Fibroblast of the aortic adventitia (primary cell): ENCODE measurements around the gene SCO2. TPM values are rescaled to one million over a fixed set of nuclear protein-coding genes. Genes with fewer than 3 reads are reported as not detected.

Experiments
- DNase-seq: peaks from one replicate; pipeline ENCODE4 v3.0.0-alpha.2; 2010; ENCODE audit warnings: low read depth
- H3K4me3 ChIP-seq: 2 replicates; pipeline ENCODE4 v1.5.1; 2011; ENCODE audit warnings: low read depth, mild to moderate bottlenecking, control low read depth, low read length, moderate library complexity
- CTCF ChIP-seq: IDR thresholded peaks from 2 replicates; pipeline ENCODE4 v1.5.1; 2011; ENCODE audit warnings: mild to moderate bottlenecking, low read length, control low read depth, inconsistent platforms; ENCODE audit not compliant: insufficient read depth
- total RNA-seq: library from RNA; depleted of rRNA; stranded (reverse); fragments of >200 nt; gene quantifications from 2 replicates; pipeline ENCODE4 v1.2.3, GENCODE V29; 2012; ENCODE audit warnings: low replicate concordance

SCO2 gene
- total RNA-seq, 1 donor = 3.4 TPM

- peak; percentile 39 for DNase-seq
- H3K4me3 ChIP-seq = peak within 1 kb of the TSS; percentile 83
- no peak for TF ChIP-seq CTCF
These were observed 43.8 kb downstream of the SCO2 start, which contains the start of gene ADM2 for GRCh38 chr22:50481440-50482106. TSS of gene ADM2 (plus strand) at chr22:50481543. CDS start at chr22:50481848, 305 bp downstream.

GRCh38 chr22:50481045-50481439 is 44.4 kb downstream of the SCO2 start:
- DNase-seq = no peak
- H3K4me3 ChIP-seq = peak overlapping the region; percentile 83
- TF ChIP-seq CTCF = no peak

DNA sequence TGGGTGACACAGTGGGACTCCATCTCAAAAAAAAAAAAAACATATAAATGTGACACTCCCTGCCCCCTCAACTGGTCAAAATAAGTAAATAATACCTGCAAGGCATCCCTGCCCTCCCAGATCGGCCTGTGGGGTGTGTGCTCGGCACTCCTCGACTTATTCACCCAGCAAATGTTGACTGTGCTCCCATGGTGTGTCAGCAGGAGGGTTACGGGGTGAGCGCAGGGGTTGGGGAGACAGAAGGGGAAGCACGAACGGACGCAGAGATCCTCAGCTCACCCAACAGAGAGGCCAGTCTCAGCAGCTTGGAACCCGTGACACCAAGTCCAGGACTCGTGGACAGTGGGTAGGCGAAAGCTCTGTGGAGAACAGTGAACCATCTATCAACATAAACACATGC is 45.7 kb downstream of the SCO2 start:
- DNase-seq = no peak
- TF ChIP-seq CTCF = no peak
- no peak overlapping the region for H3K4me3 ChIP-seq

DNA sequence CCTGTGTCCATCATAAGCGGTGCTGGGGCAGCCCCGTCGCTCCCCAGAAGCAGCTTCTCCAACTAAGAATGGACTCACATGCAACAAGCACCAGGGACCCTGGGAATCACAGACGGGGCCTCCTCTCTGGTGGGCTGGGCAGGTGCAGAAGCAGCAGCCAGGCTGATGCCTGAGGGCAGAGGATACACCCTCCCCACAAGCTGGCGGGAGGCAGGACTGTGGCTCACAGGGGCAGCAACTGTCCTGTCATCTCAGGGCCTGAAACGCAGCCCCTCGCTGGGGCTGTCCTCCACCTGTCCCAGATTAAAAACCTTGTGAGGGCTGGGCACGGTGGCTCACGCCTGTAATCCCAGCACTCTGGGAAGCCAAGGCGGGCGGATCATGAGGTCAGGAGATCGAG is 47.5 kb downstream of the SCO2 start:
- no peak overlapping the region for H3K4me3 ChIP-seq
- TF ChIP-seq CTCF = no peak
- no peak for DNase-seq

- TF ChIP-seq CTCF = no peak
- no peak for DNase-seq
- no peak overlapping the region for H3K4me3 ChIP-seq
These were observed 48.5 kb downstream of the SCO2 start for GRCh38 chr22:50476868-50477267.

DNA sequence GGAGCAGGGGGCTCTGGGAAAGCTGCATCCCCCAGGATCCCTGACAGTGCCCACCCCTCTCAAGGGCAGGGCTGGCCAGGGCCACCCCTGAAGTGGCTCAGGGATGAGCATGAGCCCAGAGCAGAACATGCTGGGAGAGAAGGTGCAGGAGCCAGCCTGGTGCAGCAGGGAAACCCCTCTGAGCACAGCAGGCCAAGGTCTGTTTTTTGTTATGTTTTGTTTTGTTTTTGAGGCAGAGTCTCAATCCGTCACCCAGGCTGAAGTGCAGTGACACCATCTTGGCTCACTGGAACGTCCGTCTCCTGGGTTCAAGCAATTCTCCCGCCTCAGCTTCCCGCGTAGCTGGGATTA is 49.8 kb downstream of the SCO2 start:
- no peak overlapping the region for H3K4me3 ChIP-seq
- no peak for TF ChIP-seq CTCF
- DNase-seq = no peak
